ENCODE results near the gene C21orf91. TPM values are rescaled to one million over a fixed set of nuclear protein-coding genes. Genes with fewer than 3 reads are reported as not detected.

The C21orf91 gene
- 10 to 100 TPM; 25.3 to 41.0 TPM for total RNA-seq

GRCh38 chr21:17819114-17819876 lies at the start of gene C21orf91:
Gene C21orf91, minus strand, starts transcription at chr21:17819356. Its CDS starts 1,038 bp downstream, at chr21:17818318.

Other genes with a start within 250 kb of the C21orf91 start
- 10 to 100 TPM; 60.6 to 60.9 TPM for gene BTG3, start 206.5 kb downstream of the C21orf91 start, total RNA-seq